Cardiac muscle cell (in vitro differentiated cells and primary cell): Measurements from ENCODE around the gene ZNF791. TPM values are rescaled to one million over a fixed set of nuclear protein-coding genes. Genes with fewer than 3 reads are reported as not detected.

Experiments
- DNase-seq, 2 donors: peaks; one replicate each; pipeline versions ENCODE4 v3.0.0 to v3.0.0-alpha.2; 2010 to 2017; ENCODE audit warnings: low read depth in 1 of 2, low spot score in 1 of 2
- H3K27ac ChIP-seq: fragments of 200-600 bp; sonication (generic); 2 replicates; pipeline ENCODE4 v1.5.1; 2016
- H3K27me3 ChIP-seq: fragments of 200-600 bp; sonication (generic); 2 replicates; pipeline ENCODE4 v1.6.0; 2016; ENCODE audit warnings: control low read depth
- H3K36me3 ChIP-seq: fragments of 200-600 bp; sonication (generic); 2 replicates; pipeline ENCODE4 v1.5.1; 2016; ENCODE audit warnings: control low read depth
- H3K4me1 ChIP-seq: fragments of 200-600 bp; sonication (generic); 2 replicates; pipeline ENCODE4 v1.8.1; 2017; ENCODE audit warnings: low read depth, mild to moderate bottlenecking, mixed run types
- H3K4me3 ChIP-seq: fragments of 200-600 bp; sonication (generic); 2 replicates; pipeline ENCODE4 v1.5.1; 2016; ENCODE audit warnings: mild to moderate bottlenecking
- H3K9me3 ChIP-seq: fragments of 200-600 bp; sonication (generic); 2 replicates; pipeline ENCODE4 v1.5.1; 2017; ENCODE audit warnings: low read depth, mild to moderate bottlenecking, control low read depth
- polyA plus RNA-seq: library from polyadenylated mRNA; unstranded; fragments of >200 nt; fragmentation: Nextera tagmentation; extraction: Ambion mirVana; gene quantifications from 2 replicates; pipeline ENCODE4 v1.2.1, GENCODE V29; 2016
- total RNA-seq: library from RNA; depleted of rRNA; stranded (reverse); fragments of >200 nt; gene quantifications from 2 replicates; pipeline ENCODE4 v1.2.3, GENCODE V29; 2016
- TF ChIP-seq, protein P1 (sequence below): IDR thresholded peaks from 2 replicates; pipeline ENCODE4 v1.5.1; 2012; ENCODE audit warnings: low read depth, mild to moderate bottlenecking, low read length

ZNF791 gene
- total and polyA plus RNA-seq, 2 experiments from 2014 or later: 11.5 to 11.7 TPM

DNA sequence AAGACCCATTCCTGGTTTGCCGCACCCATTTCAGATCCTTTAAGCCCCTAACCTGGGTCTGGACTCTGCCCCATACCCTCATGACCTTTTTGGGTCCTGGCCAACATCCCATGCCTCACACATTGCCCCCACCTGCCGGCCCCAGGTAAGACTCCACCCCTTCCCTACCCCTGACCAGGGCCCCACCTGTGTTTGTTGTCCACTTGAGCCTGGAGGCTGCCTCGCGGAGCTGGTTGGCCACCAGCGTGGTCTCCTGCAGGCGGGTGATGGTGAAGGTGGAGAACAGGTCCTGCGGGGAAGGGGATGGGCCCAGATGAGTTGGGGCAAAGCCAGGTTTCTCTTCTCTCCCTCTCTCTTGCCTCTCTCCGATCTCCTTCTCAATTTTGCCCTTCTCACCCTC lies 36.3 kb downstream of the ZNF791 start:
- DNase-seq: no peak
- H3K9me3 ChIP-seq: no peaks in the 10 kb centered on the region
- H3K27me3 ChIP-seq: no peaks in the 10 kb centered on the region
- H3K27ac ChIP-seq: no peak overlapping the region
- H3K36me3 ChIP-seq: no peaks in the 10 kb centered on the region
- no peak overlapping the region for H3K4me3 ChIP-seq
- H3K4me1 ChIP-seq: no peaks in the 10 kb centered on the region
- TF ChIP-seq, protein P1, sequence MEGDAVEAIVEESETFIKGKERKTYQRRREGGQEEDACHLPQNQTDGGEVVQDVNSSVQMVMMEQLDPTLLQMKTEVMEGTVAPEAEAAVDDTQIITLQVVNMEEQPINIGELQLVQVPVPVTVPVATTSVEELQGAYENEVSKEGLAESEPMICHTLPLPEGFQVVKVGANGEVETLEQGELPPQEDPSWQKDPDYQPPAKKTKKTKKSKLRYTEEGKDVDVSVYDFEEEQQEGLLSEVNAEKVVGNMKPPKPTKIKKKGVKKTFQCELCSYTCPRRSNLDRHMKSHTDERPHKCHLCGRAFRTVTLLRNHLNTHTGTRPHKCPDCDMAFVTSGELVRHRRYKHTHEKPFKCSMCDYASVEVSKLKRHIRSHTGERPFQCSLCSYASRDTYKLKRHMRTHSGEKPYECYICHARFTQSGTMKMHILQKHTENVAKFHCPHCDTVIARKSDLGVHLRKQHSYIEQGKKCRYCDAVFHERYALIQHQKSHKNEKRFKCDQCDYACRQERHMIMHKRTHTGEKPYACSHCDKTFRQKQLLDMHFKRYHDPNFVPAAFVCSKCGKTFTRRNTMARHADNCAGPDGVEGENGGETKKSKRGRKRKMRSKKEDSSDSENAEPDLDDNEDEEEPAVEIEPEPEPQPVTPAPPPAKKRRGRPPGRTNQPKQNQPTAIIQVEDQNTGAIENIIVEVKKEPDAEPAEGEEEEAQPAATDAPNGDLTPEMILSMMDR: no peak

DNA sequence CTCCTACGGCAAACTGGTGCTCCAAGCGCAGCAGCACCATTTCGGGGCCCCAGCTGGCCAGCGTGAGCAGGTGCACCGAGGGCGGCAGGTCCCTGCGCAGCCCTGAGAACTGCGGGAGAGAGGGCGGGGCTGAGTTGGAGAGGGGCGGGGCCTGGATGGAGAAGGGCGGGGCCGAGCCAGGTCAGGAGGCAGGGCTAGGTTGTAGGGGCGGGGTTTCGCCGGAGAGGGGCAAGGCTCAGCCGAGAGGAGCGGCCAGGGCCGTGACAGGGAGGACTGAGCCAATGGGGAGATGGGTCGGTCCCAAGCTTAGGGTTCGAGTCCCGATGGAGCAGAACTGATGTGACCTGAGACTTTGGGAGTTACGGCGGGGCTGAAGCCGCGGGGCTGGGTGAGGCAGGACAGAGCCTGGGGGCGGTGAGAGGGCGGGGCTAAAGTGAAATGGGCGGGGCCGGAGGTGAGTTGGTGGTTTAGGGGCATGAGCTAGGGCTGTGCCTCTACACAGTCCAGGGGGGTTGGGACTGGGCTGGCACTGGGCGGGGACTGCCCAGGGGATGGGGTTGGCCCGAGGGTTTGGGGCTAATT lies 36.9 kb downstream of the ZNF791 start:
- DNase-seq: peak in 1 of 2 donors; percentile 40
- Histone ChIP-seq H3K36me3 (no peaks in the 10 kb centered on the region), H3K27me3 (no peaks in the 10 kb centered on the region), H3K4me1 (no peaks in the 10 kb centered on the region), H3K4me3 (no peak overlapping the region), H3K9me3 (no peaks in the 10 kb centered on the region), H3K27ac (no peak overlapping the region)
- TF ChIP-seq, protein P1: no peak

DNA sequence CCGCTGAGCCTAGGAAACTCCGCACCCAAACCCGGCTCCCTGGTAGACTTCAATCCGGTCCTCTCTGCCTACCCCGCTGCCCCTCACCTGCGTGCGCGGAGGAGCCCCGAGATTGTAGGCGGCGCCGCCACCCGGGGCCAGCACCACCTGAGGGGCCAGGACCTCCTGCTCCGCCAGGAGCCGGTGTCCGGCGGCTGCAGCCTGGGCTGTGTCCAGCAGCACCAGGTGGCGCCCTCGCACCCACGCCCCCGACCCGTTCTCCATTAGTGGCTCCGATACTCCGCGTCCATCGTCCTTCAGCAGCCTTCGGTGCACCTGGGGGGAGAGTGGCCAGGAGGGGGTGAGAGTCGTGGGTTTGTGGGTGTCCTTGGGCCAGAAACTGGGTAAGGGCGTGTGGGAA lies 37.4 kb downstream of the ZNF791 start:
- no peaks in the 10 kb centered on the region for H3K9me3 ChIP-seq
- no peaks in the 10 kb centered on the region for H3K27me3 ChIP-seq
- H3K4me1 ChIP-seq: no peaks in the 10 kb centered on the region
- H3K4me3 ChIP-seq: no peak overlapping the region
- TF ChIP-seq, protein P1: peak; percentile 44
- no peaks in the 10 kb centered on the region for H3K36me3 ChIP-seq
- DNase-seq: no peak
- no peak overlapping the region for H3K27ac ChIP-seq

DNA sequence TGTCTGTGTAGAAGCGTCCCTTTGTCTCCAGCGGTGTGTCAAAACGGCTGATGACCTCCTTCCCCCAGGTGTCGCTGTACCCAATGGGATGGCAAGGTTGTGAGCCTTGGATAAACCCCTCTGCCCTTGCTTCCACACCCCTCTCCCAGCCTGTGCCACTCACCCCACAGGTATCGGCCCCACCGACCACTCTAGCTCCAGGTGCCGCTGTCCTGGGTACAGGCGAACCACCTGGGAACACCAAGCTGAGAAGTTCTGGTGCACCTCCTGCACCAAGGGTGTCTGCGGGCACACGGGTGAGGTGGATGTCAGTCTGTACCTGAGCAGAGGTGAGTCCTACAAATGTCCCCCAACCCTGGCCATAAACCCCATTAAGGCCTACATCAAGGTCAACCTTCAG lies 39.2 kb downstream of the ZNF791 start:
- no peaks in the 10 kb centered on the region for H3K4me1 ChIP-seq
- TF ChIP-seq, protein P1: no peak
- DNase-seq: no peak
- no peaks in the 10 kb centered on the region for H3K27me3 ChIP-seq
- no peak overlapping the region for H3K27ac ChIP-seq
- H3K4me3 ChIP-seq: no peak overlapping the region
- no peaks in the 10 kb centered on the region for H3K9me3 ChIP-seq
- no peaks in the 10 kb centered on the region for H3K36me3 ChIP-seq

DNA sequence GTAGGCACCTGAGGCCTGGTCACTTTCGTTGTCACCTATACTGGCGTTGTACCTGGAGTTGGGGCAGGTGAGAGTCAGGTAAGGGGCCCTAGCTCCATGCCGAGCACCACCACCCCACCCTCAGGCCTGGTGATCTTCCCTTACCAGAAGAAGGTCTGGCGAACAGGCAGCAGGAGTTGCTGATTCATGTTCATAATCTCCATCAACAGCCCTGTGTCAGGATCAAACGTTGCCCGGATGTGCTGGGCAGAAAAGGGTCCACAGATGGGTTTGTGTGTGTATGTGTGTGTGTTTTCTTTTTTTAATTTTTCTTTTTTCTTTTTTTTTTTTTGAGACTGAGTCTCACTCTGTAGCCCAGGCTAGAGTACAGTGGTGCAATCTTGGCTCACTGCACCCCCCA lies 41.5 kb downstream of the ZNF791 start:
- TF ChIP-seq, protein P1: no peak
- no peak overlapping the region for H3K4me3 ChIP-seq
- H3K9me3 ChIP-seq: no peaks in the 10 kb centered on the region
- no peak for DNase-seq
- H3K27me3 ChIP-seq: no peaks in the 10 kb centered on the region
- H3K27ac ChIP-seq: no peak overlapping the region
- no peaks in the 10 kb centered on the region for H3K36me3 ChIP-seq
- H3K4me1 ChIP-seq: no peaks in the 10 kb centered on the region
